K562 (cell line): ENCODE results near the gene COX7A1. TPM values are rescaled to one million over a fixed set of nuclear protein-coding genes. Genes with fewer than 3 reads are reported as not detected.

Source experiments
- BMI1 ChIP-seq: fragments of 150-350 bp; IDR thresholded peaks from 2 replicates; pipeline ENCODE4 v1.6.1; 2014; ENCODE audit warnings: low read length
- CAMTA2 ChIP-seq: fragments of 250-450 bp; sonication (Bioruptor Pico); conservative IDR thresholded peaks from 2 replicates; pipeline ENCODE4 v1.5.1; 2022
- CREM ChIP-seq: IDR thresholded peaks from 2 replicates; pipeline ENCODE4 v1.6.1; 2014; ENCODE audit warnings: antibody characterized with exemption, low read depth
- DMBX1 ChIP-seq: fragments of 250-450 bp; sonication (Bioruptor Pico); IDR thresholded peaks from 2 replicates; pipeline ENCODE4 v1.8.0; 2022; ENCODE audit warnings: inconsistent platforms, mild to moderate bottlenecking, moderate library complexity, borderline replicate concordance
- E2F8 ChIP-seq: fragments of 450-650 bp; IDR thresholded peaks from 2 replicates; pipeline ENCODE4 v1.7.1; 2018; ENCODE audit warnings: mild to moderate bottlenecking, low read depth; ENCODE audit not compliant: partially characterized antibody
- FOXA3 ChIP-seq, 2 experiments: fragments of 450-650 bp in 1 of 2; sonication (generic) in 1 of 2; formaldehyde crosslinking; IDR thresholded peaks in 1 of 2; conservative IDR thresholded peaks in 1 of 2; 2 replicates each; pipeline versions ENCODE4 v1.4.0 to v1.8.0; 2020 to 2022; ENCODE audit warnings: mild to moderate bottlenecking in 2 of 2, missing genetic modification reagents in 1 of 2
- FOXM1 ChIP-seq, 2 experiments: fragments of 450-650 bp in 1 of 2; sonication (generic) in 1 of 2; formaldehyde crosslinking in 1 of 2; IDR thresholded peaks; 2 replicates each; pipeline versions ENCODE4 v1.6.1 to v1.9.0; 2017 to 2022; ENCODE audit warnings: low read depth in 2 of 2, mild to moderate bottlenecking in 2 of 2, missing genetic modification reagents in 1 of 2, moderate library complexity in 1 of 2
- FOXP1 ChIP-seq: sonication (generic); formaldehyde crosslinking; IDR thresholded peaks from 2 replicates; pipeline ENCODE4 v1.8.0; 2022; ENCODE audit warnings: mild to moderate bottlenecking, missing genetic modification reagents
- HDAC1 ChIP-seq, 2 experiments: fragments of 450-650 bp; IDR thresholded peaks; 2 replicates each; pipeline ENCODE4 v1.6.1; 2016 to 2017; ENCODE audit warnings: inconsistent platforms in 1 of 2, mild to moderate bottlenecking in 1 of 2, moderate library complexity in 1 of 2
- HMGN3 ChIP-seq: IDR thresholded peaks from 2 replicates; pipeline ENCODE4 v1.6.1; 2011; ENCODE audit warnings: borderline replicate concordance, low read depth, mild to moderate bottlenecking, mixed read lengths, low read length; ENCODE audit not compliant: insufficient read length; ENCODE audit errors: extremely low read depth
- LCOR ChIP-seq: sonication (generic); formaldehyde crosslinking; IDR thresholded peaks from 2 replicates; pipeline ENCODE4 v1.8.0; 2022; ENCODE audit warnings: mild to moderate bottlenecking, missing genetic modification reagents
- MAFG ChIP-seq: fragments of 450-650 bp; conservative IDR thresholded peaks from 2 replicates; pipeline ENCODE4 v1.6.1; 2016; ENCODE audit warnings: missing genetic modification characterization, missing compliant biosample characterization
- PHF21A ChIP-seq: fragments of 450-650 bp; IDR thresholded peaks from 2 replicates; pipeline ENCODE4 v1.6.1; 2017; ENCODE audit warnings: low read depth, borderline replicate concordance
- PTTG1 ChIP-seq: fragments of 450-650 bp; IDR thresholded peaks from 2 replicates; pipeline ENCODE4 v1.6.1; 2016; ENCODE audit warnings: low read depth, mild to moderate bottlenecking, missing genetic modification characterization, missing compliant biosample characterization
- PURB ChIP-seq: sonication (generic); formaldehyde crosslinking; IDR thresholded peaks from 2 replicates; pipeline ENCODE4 v1.9.0; 2021; ENCODE audit warnings: low read depth, mild to moderate bottlenecking, missing genetic modification reagents
- THRA ChIP-seq: fragments of 450-650 bp; IDR thresholded peaks from 2 replicates; pipeline ENCODE4 v1.6.1; 2017; ENCODE audit warnings: mild to moderate bottlenecking, moderate library complexity
- ZBTB49 ChIP-seq: sonication (generic); formaldehyde crosslinking; IDR thresholded peaks from 2 replicates; pipeline ENCODE4 v1.8.0; 2022; ENCODE audit warnings: missing genetic modification reagents, mild to moderate bottlenecking, borderline replicate concordance
- ZFP30 ChIP-seq: fragments of 250-450 bp; sonication (Bioruptor Pico); IDR thresholded peaks from 2 replicates; pipeline ENCODE4 v1.8.0; 2022; ENCODE audit warnings: moderate library complexity, mild to moderate bottlenecking, inconsistent platforms, borderline replicate concordance
- ZNF121 ChIP-seq: sonication (generic); formaldehyde crosslinking; conservative IDR thresholded peaks from 2 replicates; pipeline ENCODE4 v1.8.0; 2022; ENCODE audit warnings: missing genetic modification reagents
- polyA plus RNA-seq, 8 experiments: library from polyadenylated mRNA; depleted of rRNA in 4 of 8; stranded (reverse) in 5 of 8; unstranded in 3 of 8; fragments of >200 nt; fragmentation: Nextera tagmentation in 2 of 8; fragmentation: Illumina TruSeq in 1 of 8; extraction: Ambion mirVana in 2 of 8; extraction: Trizol in 1 of 8; gene quantifications; 2 replicates each; pipeline versions ENCODE4 v1.2.1 to v1.2.3, GENCODE V29; 2011 to 2014; ENCODE audit warnings: inconsistent platforms in 1 of 8, missing spikeins in 1 of 8
- total RNA-seq, 7 experiments: library from RNA; depleted of rRNA in 6 of 7; stranded (reverse); fragments of >200 nt in 6 of 7; fragmentation: Illumina TruSeq in 2 of 7; extraction: Trizol in 2 of 7; gene quantifications; 2 replicates each; pipeline versions ENCODE4 v1.2.1 to v1.2.3, GENCODE V29; 2011 to 2021; ENCODE audit warnings: low replicate concordance in 1 of 7

Gene COX7A1
- total and polyA plus RNA-seq, 9 of the 15 experiments (the other 6 are each of a cell fraction or from before 2014, with no cell fraction given), result 0.08 TPM; not detected in 8

DNA sequence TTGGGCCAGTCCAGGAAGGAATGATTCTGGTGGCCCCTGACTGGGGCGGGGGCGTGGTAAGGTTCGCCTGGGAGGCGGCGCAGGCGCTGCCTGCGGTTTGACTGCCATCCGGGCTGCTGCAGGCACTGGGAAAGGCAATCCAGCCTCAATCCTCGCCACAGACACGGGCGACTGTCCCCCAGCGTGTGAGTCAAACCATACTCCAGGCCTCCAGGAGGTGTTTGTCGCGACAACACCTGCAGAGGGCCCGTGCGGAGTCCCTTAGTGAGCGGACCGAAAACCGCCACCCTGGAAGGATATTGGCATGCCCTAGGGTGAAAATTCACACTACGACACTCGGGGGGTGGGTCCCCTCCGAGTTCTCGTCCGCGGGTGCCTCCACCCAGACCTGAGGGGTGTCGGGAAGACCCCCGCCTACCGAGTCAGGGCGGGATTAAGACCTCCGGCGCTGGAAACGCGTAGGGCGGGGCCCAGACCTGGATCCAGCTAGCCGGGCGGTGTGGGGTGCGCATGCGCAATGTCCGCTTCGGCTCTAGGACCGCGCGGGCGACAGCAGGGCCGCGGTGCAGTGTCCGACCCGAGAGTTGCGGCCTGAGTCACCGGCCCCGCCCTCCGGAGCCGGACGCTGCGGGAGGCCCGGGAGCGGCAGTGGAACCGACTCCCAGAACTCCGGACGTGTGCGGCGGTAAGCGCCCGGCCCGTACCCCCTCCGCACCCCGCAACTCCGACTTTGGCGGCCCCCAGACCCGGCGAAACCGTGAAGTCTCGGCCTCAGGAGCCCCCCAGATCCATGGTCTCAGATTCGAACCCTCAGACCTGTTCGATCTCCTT lies 12.6 kb downstream of the COX7A1 start, which contains the start of gene CAPNS1 (continued):
- TF ChIP-seq ZFP30 (no peak), MAFG (tag) (no peak), E2F8 (no peak), PURB (CRISPR knock-in tag) (no peak), PTTG1 (no peak), CREM (peak; percentile 81), FOXP1 (CRISPR knock-in tag) (no peak), LCOR (CRISPR knock-in tag) (no peak; the same call in none of the 2 replicates), ZNF121 (CRISPR knock-in tag) (no peak), FOXA3 (CRISPR knock-in tag; conservative IDR thresholded peaks at IDR 0.05 in 1 of 2, IDR thresholded peaks at IDR 0.05 in 1 of 2) (no peak), THRA (no peak), FOXM1 (IDR thresholded peaks at IDR 0.05; ENCODE audit: low read depth) (peak; percentile 96), FOXM1 (CRISPR knock-in tag; IDR thresholded peaks at IDR 0.05; ENCODE audit: low read depth) (no peak), ZBTB49 (CRISPR knock-in tag) (no peak), HMGN3 (peak; percentile 94), HDAC1 (IDR thresholded peaks at IDR 0.05) (peak in 1 of 2 experiments; percentile 28; a peak in 2 of 4 replicates), CAMTA2 (CRISPR knock-in tag) (peak; percentile 88; the same call in 1 of the 2 replicates), DMBX1 (CRISPR knock-in tag) (no peak), BMI1 (no peak), PHF21A (peak; percentile 48; the same call in 1 of the 2 replicates)
